ENCODE results near the gene RBM33.

DNA sequence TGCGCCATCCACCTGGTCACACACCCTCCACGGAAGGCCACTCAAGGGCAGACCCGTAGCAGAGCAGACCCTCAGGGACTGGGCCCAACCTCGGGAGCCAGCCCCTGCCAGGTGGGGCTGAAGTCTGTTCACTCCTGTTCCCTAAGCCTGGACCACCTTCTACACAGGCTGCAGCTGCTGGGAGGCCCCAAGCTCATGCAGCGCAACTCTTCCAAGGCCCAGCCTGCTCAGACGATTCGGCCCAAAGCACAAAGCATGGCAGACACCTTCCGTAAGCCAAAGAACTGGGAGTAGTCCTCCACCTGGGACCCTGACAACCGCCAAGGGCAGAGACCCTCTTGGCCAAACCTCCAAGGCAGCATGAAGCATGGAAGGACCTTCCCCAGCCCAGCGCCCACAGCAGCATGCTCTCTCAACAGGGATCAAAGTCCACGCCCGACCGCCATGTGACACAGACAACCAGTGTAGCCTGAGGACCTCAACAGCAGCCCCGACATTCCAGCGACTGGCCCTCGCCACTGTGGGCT lies 156.3 kb downstream of the RBM33 start:
- TF ChIP-seq, protein P1, sequence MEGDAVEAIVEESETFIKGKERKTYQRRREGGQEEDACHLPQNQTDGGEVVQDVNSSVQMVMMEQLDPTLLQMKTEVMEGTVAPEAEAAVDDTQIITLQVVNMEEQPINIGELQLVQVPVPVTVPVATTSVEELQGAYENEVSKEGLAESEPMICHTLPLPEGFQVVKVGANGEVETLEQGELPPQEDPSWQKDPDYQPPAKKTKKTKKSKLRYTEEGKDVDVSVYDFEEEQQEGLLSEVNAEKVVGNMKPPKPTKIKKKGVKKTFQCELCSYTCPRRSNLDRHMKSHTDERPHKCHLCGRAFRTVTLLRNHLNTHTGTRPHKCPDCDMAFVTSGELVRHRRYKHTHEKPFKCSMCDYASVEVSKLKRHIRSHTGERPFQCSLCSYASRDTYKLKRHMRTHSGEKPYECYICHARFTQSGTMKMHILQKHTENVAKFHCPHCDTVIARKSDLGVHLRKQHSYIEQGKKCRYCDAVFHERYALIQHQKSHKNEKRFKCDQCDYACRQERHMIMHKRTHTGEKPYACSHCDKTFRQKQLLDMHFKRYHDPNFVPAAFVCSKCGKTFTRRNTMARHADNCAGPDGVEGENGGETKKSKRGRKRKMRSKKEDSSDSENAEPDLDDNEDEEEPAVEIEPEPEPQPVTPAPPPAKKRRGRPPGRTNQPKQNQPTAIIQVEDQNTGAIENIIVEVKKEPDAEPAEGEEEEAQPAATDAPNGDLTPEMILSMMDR (optimal IDR thresholded peaks at IDR 0.05 in 1 of 3, IDR thresholded peaks at IDR 0.05 in 1 of 3, conservative IDR thresholded peaks at IDR 0.05 in 1 of 3; ENCODE audit: extremely low read depth in 1 of 3, insufficient read depth in 2 of 3, low read length in 3 of 3): no peak
- peak; percentile 50 for TF ChIP-seq EZH2 (IDR thresholded peaks at IDR 0.05; ENCODE audit: low read length)
